Liver (tissue), 9 donors: ENCODE measurements around the gene CIDEA. TPM values are rescaled to one million over a fixed set of nuclear protein-coding genes. Genes with fewer than 3 reads are reported as not detected.

Experiments
- DNase-seq: peaks from one replicate; pipeline ENCODE4 v3.0.0-alpha.2; 2017; ENCODE audit warnings: low spot score
- H3K27ac ChIP-seq, 2 donors: one replicate each; pipeline ENCODE4 v1.7.0; 2013; ENCODE audit warnings: inconsistent platforms in 2 of 2, low read length in 2 of 2, control low read depth in 1 of 2, low read depth in 1 of 2, mild to moderate bottlenecking in 1 of 2
- H3K27me3 ChIP-seq, 4 donors: one replicate each; pipeline versions ENCODE4 v1.6.1 to v1.7.0; 2013; ENCODE audit warnings: low read length in 3 of 4, inconsistent platforms in 1 of 4, mild to moderate bottlenecking in 1 of 4, moderate library complexity in 1 of 4; ENCODE audit not compliant: control insufficient read depth in 4 of 4, insufficient read depth in 4 of 4
- H3K36me3 ChIP-seq, 4 donors: one replicate each; pipeline versions ENCODE4 v1.6.1 to v1.7.0; 2013; ENCODE audit warnings: low read length in 3 of 4, mild to moderate bottlenecking in 3 of 4, low read depth in 1 of 4, moderate library complexity in 1 of 4; ENCODE audit not compliant: control insufficient read depth in 4 of 4, insufficient read depth in 3 of 4
- H3K4me1 ChIP-seq, 4 donors: one replicate each; pipeline versions ENCODE4 v1.6.1 to v1.7.0; 2013; ENCODE audit warnings: low read length in 3 of 4, mild to moderate bottlenecking in 3 of 4, moderate library complexity in 1 of 4; ENCODE audit not compliant: control insufficient read depth in 4 of 4, insufficient read depth in 4 of 4
- H3K4me3 ChIP-seq, 3 donors: one replicate each; pipeline versions ENCODE4 v1.6.1 to v1.7.0; 2013; ENCODE audit warnings: low read length in 3 of 3, control low read depth in 1 of 3, low read depth in 1 of 3, mild to moderate bottlenecking in 1 of 3
- H3K9ac ChIP-seq, 2 donors: one replicate each; pipeline ENCODE4 v1.7.0; 2013; ENCODE audit warnings: low read length in 2 of 2, mild to moderate bottlenecking in 2 of 2, moderate library complexity in 2 of 2, control low read depth in 1 of 2, low read depth in 1 of 2
- H3K9me3 ChIP-seq, 4 donors: one replicate each; pipeline versions ENCODE4 v1.6.1 to v1.7.0; 2013; ENCODE audit warnings: low read length in 3 of 4; ENCODE audit not compliant: control insufficient read depth in 4 of 4
- ATF3 ChIP-seq: IDR thresholded peaks from 2 replicates; pipeline ENCODE4 v1.6.1; 2016; ENCODE audit warnings: antibody characterized with exemption
- CTCF ChIP-seq: fragments of 150-350 bp; IDR thresholded peaks from 2 replicates; pipeline ENCODE4 v1.5.1; 2017; ENCODE audit warnings: improper control_type of control experiment, low read depth, low read length; ENCODE audit not compliant: missing input control
- EGR1 ChIP-seq, 2 donors: IDR thresholded peaks; 2 replicates each; pipeline ENCODE4 v1.6.1; 2016 to 2018; ENCODE audit warnings: antibody characterized with exemption in 2 of 2, low read depth in 2 of 2
- FOXA1 ChIP-seq: IDR thresholded peaks from 2 replicates; pipeline ENCODE4 v1.6.1; 2016; ENCODE audit warnings: antibody characterized with exemption
- FOXA2 ChIP-seq: IDR thresholded peaks from 2 replicates; pipeline ENCODE4 v1.6.1; 2016; ENCODE audit warnings: antibody characterized with exemption
- GABPA ChIP-seq, 2 donors: IDR thresholded peaks in 1 of 2; conservative IDR thresholded peaks in 1 of 2; 2 replicates each; pipeline ENCODE4 v1.6.1; 2016; ENCODE audit warnings: antibody characterized with exemption in 2 of 2, mild to moderate bottlenecking in 1 of 2, moderate library complexity in 1 of 2
- HNF4A ChIP-seq, 2 donors: conservative IDR thresholded peaks; 2 replicates each; pipeline ENCODE4 v1.6.1; 2016; ENCODE audit warnings: antibody characterized with exemption in 2 of 2, mild to moderate bottlenecking in 2 of 2
- HNF4G ChIP-seq: IDR thresholded peaks from 2 replicates; pipeline ENCODE4 v1.6.1; 2016; ENCODE audit warnings: antibody characterized with exemption
- JUND ChIP-seq, 2 donors: IDR thresholded peaks; 2 replicates each; pipeline ENCODE4 v1.6.1; 2016; ENCODE audit warnings: antibody characterized with exemption in 2 of 2
- MAX ChIP-seq: IDR thresholded peaks from 2 replicates; pipeline ENCODE4 v1.6.1; 2016; ENCODE audit warnings: antibody characterized with exemption
- NR2F2 ChIP-seq: IDR thresholded peaks from 2 replicates; pipeline ENCODE4 v1.6.1; 2016; ENCODE audit warnings: antibody characterized with exemption
- RAD21 ChIP-seq, 2 donors: IDR thresholded peaks; 2 replicates each; pipeline ENCODE4 v1.6.1; 2016; ENCODE audit warnings: antibody characterized with exemption in 2 of 2, mild to moderate bottlenecking in 2 of 2
- RXRA ChIP-seq, 2 donors: IDR thresholded peaks; 2 replicates each; pipeline ENCODE4 v1.6.1; 2017 to 2018; ENCODE audit warnings: antibody characterized with exemption in 2 of 2, mild to moderate bottlenecking in 1 of 2
- SP1 ChIP-seq: IDR thresholded peaks from 2 replicates; pipeline ENCODE4 v1.6.1; 2018; ENCODE audit warnings: antibody characterized with exemption, mild to moderate bottlenecking
- TAF1 ChIP-seq: conservative IDR thresholded peaks from 2 replicates; pipeline ENCODE4 v1.6.1; 2016; ENCODE audit warnings: antibody characterized with exemption, mild to moderate bottlenecking
- YY1 ChIP-seq: IDR thresholded peaks from 2 replicates; pipeline ENCODE4 v1.6.1; 2016; ENCODE audit warnings: antibody characterized with exemption, mild to moderate bottlenecking
- WGBS: extraction: QIAGEN DNeasy Blood & Tissue Kit; methylation state at CpG from one replicate; pipeline ENCODE4 v1.1.7; 2013; 5-methylcytosine and 5-hydroxymethylcytosine counted together
- polyA plus RNA-seq, 2 donors: library from polyadenylated mRNA; stranded (reverse) in 1 of 2; unstranded in 1 of 2; fragments of 200-250 nt in 1 of 2; fragments of >200 nt in 1 of 2; fragmentation: Nextera tagmentation in 1 of 2; extraction: Ambion mirVana in 1 of 2; gene quantifications; one replicate each; pipeline versions ENCODE4 v1.2.1 to v1.2.3, GENCODE V29; 2013 to 2015
- total RNA-seq, 2 donors: library from RNA; depleted of rRNA; stranded (reverse); fragments of >200 nt; gene quantifications; one replicate each; pipeline ENCODE4 v1.2.3, GENCODE V29; 2014
- TF ChIP-seq, protein P1 (sequence below): IDR thresholded peaks from 2 replicates; pipeline ENCODE4 v1.6.1; 2016; ENCODE audit warnings: antibody characterized with exemption
- TF ChIP-seq, protein P2 (sequence below): IDR thresholded peaks from 2 replicates; pipeline ENCODE4 v1.6.1; 2016; ENCODE audit warnings: antibody characterized with exemption, mild to moderate bottlenecking
- donor health status: healthy.
- donor health status: healthy.
- donor health status: healthy.
- donor health status: healthy.
- donor health status: healthy.

The CIDEA gene
- total and polyA plus RNA-seq, 4 donors: not detected

DNA sequence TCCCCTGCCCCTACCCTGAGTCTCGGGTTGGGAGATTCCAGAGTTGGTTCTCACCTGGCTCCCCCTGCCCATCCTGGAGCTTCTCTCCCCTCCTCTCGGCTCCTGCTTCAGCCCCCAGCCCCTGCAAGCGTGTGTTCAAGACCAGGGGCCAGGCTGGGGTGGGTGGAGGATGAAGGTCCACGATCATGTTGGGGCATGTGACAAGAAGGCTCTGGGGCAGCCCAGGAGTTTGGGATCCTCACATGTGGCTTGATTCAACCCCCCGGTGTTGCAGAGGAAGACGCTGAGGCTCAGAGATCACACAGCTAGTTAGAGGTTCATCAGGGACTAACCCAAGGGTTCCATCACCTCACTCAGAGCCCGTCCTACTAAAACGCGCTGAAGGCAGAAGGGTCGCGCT, 39.7 kb downstream of the CIDEA start (continued):
- TF ChIP-seq, protein P1, sequence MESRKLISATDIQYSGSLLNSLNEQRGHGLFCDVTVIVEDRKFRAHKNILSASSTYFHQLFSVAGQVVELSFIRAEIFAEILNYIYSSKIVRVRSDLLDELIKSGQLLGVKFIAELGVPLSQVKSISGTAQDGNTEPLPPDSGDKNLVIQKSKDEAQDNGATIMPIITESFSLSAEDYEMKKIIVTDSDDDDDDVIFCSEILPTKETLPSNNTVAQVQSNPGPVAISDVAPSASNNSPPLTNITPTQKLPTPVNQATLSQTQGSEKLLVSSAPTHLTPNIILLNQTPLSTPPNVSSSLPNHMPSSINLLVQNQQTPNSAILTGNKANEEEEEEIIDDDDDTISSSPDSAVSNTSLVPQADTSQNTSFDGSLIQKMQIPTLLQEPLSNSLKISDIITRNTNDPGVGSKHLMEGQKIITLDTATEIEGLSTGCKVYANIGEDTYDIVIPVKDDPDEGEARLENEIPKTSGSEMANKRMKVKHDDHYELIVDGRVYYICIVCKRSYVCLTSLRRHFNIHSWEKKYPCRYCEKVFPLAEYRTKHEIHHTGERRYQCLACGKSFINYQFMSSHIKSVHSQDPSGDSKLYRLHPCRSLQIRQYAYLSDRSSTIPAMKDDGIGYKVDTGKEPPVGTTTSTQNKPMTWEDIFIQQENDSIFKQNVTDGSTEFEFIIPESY: no peak
- no peak for TF ChIP-seq MAX
- TF ChIP-seq FOXA2: no peak
- no peak for TF ChIP-seq SP1
- no peak for TF ChIP-seq JUND (IDR thresholded peaks at IDR 0.05)
- no peak for TF ChIP-seq NR2F2
- TF ChIP-seq HNF4A (conservative IDR thresholded peaks at IDR 0.05): no peak
- TF ChIP-seq HNF4G: no peak
- no peak for TF ChIP-seq ATF3
- TF ChIP-seq RXRA (IDR thresholded peaks at IDR 0.05): no peak

- no peaks in the 10 kb centered on the region for H3K36me3 ChIP-seq
- no peak overlapping the region for H3K27ac ChIP-seq
- TF ChIP-seq FOXA2 (no peak), GABPA (IDR thresholded peaks at IDR 0.05 in 1 of 2, conservative IDR thresholded peaks at IDR 0.05 in 1 of 2) (no peak), ATF3 (no peak), JUND (IDR thresholded peaks at IDR 0.05) (no peak), EGR1 (IDR thresholded peaks at IDR 0.05; ENCODE audit: low read depth in 2 of 2) (no peak), YY1 (no peak), NR2F2 (no peak), RAD21 (IDR thresholded peaks at IDR 0.05) (no peak), RXRA (IDR thresholded peaks at IDR 0.05) (no peak), FOXA1 (no peak), TAF1 (no peak), HNF4A (conservative IDR thresholded peaks at IDR 0.05) (no peak), MAX (no peak), SP1 (no peak), HNF4G (no peak), CTCF (no peak)
- TF ChIP-seq, protein P1: no peak
- TF ChIP-seq, protein P2, sequence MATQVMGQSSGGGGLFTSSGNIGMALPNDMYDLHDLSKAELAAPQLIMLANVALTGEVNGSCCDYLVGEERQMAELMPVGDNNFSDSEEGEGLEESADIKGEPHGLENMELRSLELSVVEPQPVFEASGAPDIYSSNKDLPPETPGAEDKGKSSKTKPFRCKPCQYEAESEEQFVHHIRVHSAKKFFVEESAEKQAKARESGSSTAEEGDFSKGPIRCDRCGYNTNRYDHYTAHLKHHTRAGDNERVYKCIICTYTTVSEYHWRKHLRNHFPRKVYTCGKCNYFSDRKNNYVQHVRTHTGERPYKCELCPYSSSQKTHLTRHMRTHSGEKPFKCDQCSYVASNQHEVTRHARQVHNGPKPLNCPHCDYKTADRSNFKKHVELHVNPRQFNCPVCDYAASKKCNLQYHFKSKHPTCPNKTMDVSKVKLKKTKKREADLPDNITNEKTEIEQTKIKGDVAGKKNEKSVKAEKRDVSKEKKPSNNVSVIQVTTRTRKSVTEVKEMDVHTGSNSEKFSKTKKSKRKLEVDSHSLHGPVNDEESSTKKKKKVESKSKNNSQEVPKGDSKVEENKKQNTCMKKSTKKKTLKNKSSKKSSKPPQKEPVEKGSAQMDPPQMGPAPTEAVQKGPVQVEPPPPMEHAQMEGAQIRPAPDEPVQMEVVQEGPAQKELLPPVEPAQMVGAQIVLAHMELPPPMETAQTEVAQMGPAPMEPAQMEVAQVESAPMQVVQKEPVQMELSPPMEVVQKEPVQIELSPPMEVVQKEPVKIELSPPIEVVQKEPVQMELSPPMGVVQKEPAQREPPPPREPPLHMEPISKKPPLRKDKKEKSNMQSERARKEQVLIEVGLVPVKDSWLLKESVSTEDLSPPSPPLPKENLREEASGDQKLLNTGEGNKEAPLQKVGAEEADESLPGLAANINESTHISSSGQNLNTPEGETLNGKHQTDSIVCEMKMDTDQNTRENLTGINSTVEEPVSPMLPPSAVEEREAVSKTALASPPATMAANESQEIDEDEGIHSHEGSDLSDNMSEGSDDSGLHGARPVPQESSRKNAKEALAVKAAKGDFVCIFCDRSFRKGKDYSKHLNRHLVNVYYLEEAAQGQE: no peak
- no peaks in the 10 kb centered on the region for H3K9me3 ChIP-seq
- H3K27me3 ChIP-seq: no peaks in the 10 kb centered on the region
- no peaks in the 10 kb centered on the region for H3K4me1 ChIP-seq
- no peak for DNase-seq
- H3K4me3 ChIP-seq: no peak overlapping the region
- H3K9ac ChIP-seq: no peak overlapping the region
- 88% methylated on average over 18 of the region's 18 CpGs for WGBS
Observed at GRCh38 chr18:12295389-12296086, 41.4 kb downstream of the CIDEA start.
